Measurements from ENCODE around the gene SGMS1. TPM values are rescaled to one million over a fixed set of nuclear protein-coding genes. Genes with fewer than 3 reads are reported as not detected.

SGMS1 gene
- total RNA-seq, 1 experiment from 2014 or later: 20.4 TPM

GRCh38 chr10:50398381-50398780 is 225.4 kb downstream of the SGMS1 start:
- H2BK5ac ChIP-seq (ENCODE audit: insufficient read length, low read length): no peak overlapping the region
- Mint-ChIP-seq H3K27me3 (ENCODE audit: low read depth) (no peaks in the 10 kb centered on the region), H3K36me3 (ENCODE audit: insufficient read depth in 1 of 3, low read depth in 3 of 3) (no peaks in the 10 kb centered on the region), H3K9me3 (no peaks in the 10 kb centered on the region), H3K4me1 (peaks cover 4 to 6% of the 10 kb centered on the region in 2 experiments; a peak in 3 of 4 replicates), H3K27ac (no peak overlapping the region), H3K4me3 (no peak overlapping the region)
- no peak for DNase-seq
- H4K20me1 ChIP-seq (ENCODE audit: control insufficient read depth, insufficient read depth, insufficient read length): no peaks in the 10 kb centered on the region
- no peaks in the 10 kb centered on the region for H3K79me2 ChIP-seq (ENCODE audit: insufficient read depth, low read length)
- no peak overlapping the region for H3K27ac ChIP-seq (ENCODE audit: insufficient read length, low read depth, low read length)
- H2AFZ ChIP-seq (ENCODE audit: low read length): no peak overlapping the region
- no peaks in the 10 kb centered on the region for H3K4me1 ChIP-seq (ENCODE audit: insufficient read depth, low read length)
- no peaks in the 10 kb centered on the region for H3K27me3 ChIP-seq (ENCODE audit: insufficient read depth, low read length)
- H4K91ac ChIP-seq (ENCODE audit: insufficient read length, low read depth, low read length): no peak overlapping the region
- H2BK20ac ChIP-seq (ENCODE audit: low read depth, low read length, poor library complexity, severe bottlenecking): no peak overlapping the region
- H3K18ac ChIP-seq (ENCODE audit: insufficient read length, low read depth, low read length): no peak overlapping the region
- no CpG with 5 or more reads among the region's 2 CpGs for whole genome bisulfite sequencing (ENCODE audit: extremely low coverage, insufficient read length, low lambda C conversion rate)
- H3T11ph ChIP-seq (ENCODE audit: low read length): no peak overlapping the region
- H3K56ac ChIP-seq (ENCODE audit: insufficient read length, low read depth, low read length): no peak overlapping the region
- no peak overlapping the region for H4K5ac ChIP-seq (ENCODE audit: insufficient read length, low read depth, low read length)
- no peak overlapping the region for H2BK12ac ChIP-seq (ENCODE audit: insufficient read length, low read depth, low read length)
- H2AK5ac ChIP-seq (ENCODE audit: insufficient read length, low read length): no peak overlapping the region
- no peak overlapping the region for H3K9ac ChIP-seq (ENCODE audit: extremely low read depth, insufficient read length, low read length)
- H3K9me3 ChIP-seq (ENCODE audit: control insufficient read depth, low read depth, low read length): no peaks in the 10 kb centered on the region
- H3K14ac ChIP-seq (ENCODE audit: insufficient read depth, low read length): no peak overlapping the region
- H3K4ac ChIP-seq (ENCODE audit: low read depth, low read length): no peak overlapping the region
- H2BK15ac ChIP-seq (ENCODE audit: low read depth, low read length): no peak overlapping the region
- H3K23ac ChIP-seq (ENCODE audit: insufficient read length, low read depth, low read length): no peak overlapping the region
- H3K79me1 ChIP-seq (ENCODE audit: insufficient read depth, low read depth, low read length, poor library complexity, severe bottlenecking): no peaks in the 10 kb centered on the region
- H3K4me2 ChIP-seq (ENCODE audit: insufficient read depth, insufficient read length, low read length): no peak overlapping the region
- no peak for TF ChIP-seq CTCF (conservative IDR thresholded peaks at IDR 0.05)
- no peaks in the 10 kb centered on the region for H3K23me2 ChIP-seq (ENCODE audit: insufficient read length, low read depth, low read length, poor library complexity, severe bottlenecking)
- no peak overlapping the region for H4K8ac ChIP-seq (replicated peaks; ENCODE audit: insufficient read length, low read depth, low read length)
- H2BK120ac ChIP-seq (ENCODE audit: low read depth, low read length, poor library complexity, severe bottlenecking): no peak overlapping the region
